GM18502 (cell line): ENCODE data around the gene PDXP.
"Not testable (repeated sequence)": the region's sequence is repeated elsewhere in the genome, so short reads cannot be mapped to it uniquely, and the experiment has no call there.

Source experiments
- ATAC-seq: cut with Tn5 transposase; IDR thresholded peaks from one replicate; pipeline ENCODE4 v1.9.1; 2021; ENCODE audit warnings: mild to moderate bottlenecking; ENCODE audit not compliant: unreplicated experiment, poor library complexity

Gene PDXP, protein sequence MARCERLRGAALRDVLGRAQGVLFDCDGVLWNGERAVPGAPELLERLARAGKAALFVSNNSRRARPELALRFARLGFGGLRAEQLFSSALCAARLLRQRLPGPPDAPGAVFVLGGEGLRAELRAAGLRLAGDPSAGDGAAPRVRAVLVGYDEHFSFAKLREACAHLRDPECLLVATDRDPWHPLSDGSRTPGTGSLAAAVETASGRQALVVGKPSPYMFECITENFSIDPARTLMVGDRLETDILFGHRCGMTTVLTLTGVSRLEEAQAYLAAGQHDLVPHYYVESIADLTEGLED

GRCh38 chr22:37658133-37659065 is at the start of gene PDXP:
TSS of gene PDXP (plus strand) at chr22:37658723. CDS start at chr22:37658783, 60 bp downstream.
- peak; percentile 80 for ATAC-seq

DNA sequence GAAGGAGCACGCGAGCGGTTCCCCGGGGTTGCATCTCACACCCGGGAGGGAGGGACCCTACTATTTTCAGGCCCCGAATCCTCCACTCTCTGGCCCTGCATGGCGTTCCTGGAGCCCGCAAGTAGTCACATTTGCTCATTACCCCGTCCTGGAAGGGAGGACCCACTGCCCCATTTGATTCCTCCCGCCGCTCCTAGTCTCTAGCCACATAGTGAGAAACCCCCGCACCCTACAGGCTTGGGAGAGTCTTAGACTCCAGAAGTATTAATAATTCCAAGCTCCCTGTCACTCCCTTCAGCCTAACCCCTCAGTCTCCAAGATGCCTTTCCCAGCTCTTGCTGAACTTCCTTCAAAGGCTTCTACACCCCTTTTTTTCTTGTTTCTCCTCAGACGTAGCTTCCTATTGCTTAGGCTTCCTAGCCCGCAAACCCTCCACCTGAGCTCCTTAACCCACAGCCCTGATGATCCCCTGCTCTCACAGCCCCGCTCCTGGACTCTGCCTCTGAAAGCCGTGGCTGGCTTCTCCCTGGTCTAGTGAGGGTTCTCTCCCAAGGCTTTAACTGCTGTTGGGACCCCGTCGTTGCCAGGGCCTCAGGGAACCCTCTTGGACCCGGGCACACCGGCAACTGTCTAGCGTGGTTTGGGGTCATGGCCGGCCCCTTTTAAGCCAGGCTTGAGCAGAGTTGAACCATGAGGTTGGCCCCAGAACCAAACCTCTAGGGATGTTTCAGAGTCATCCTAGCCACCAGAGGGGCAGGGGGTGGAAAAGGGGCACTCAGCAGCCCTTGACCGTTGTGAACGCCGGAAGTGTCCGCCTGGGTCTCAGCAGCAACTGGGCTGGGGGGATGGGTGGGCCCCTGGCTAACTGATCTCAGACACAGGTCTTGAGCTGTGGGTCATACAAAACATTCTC is 49.0 kb upstream of the PDXP start:
- no peak for ATAC-seq

GRCh38 chr22:37610153-37610475 is 48.4 kb upstream of the PDXP start:
- ATAC-seq = not testable (repeated sequence)

DNA sequence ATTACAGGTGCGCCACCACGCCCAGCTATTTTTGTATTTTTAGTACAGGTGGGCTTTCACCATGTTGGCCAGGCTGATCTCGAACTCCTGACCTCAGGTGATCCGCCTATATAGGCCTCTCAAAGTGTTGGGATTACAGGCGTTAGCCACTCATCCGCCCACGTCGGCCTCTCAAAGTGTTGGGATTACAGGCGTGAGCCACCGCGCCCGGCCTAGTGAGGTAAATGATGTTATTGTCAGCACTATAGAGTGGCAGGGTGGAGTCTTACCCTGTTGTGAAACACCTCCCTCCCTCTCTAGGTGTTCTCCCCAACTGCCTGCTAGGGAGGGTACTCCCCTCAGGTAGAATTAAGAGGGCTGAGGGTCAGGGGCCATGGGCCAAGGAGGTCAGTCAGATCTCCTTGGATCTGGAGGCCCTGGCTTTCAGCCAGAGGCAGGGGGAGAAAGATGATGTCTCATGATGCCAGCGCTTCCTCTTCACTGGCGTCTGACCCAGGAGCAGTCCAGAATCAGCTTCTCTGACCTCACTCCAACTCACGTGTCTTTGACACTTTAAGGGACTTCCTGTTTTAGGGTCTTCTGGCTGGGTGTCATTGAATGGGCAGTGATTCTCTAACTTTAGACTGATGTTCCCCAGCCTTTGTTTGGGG is 47.9 kb upstream of the PDXP start:
- ATAC-seq = no peak

GRCh38 chr22:37611207-37611606 is 47.3 kb upstream of the PDXP start:
- no peak for ATAC-seq

- ATAC-seq = no peak
Measured at GRCh38 chr22:37616201-37617083, 42.1 kb upstream of the PDXP start.

DNA sequence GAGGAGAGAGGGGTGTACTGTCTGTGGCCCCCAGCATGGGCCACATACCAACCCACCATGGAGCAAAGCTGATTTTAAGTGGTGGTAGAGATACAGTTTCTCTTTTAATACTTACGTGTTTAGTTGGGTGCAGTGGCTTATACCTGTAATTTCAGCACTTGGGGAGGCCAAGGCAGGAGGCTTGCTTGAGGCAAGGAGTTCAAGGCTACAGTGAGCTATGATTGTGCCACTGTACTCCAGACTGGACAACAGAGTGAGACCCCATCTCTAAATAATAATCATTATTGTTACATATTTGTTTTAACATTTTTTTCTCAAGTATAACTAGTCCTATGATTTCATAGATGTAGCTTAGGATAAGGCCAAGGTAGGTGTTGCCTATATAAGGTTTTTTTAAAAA is 41.1 kb upstream of the PDXP start:
- no peak for ATAC-seq

DNA sequence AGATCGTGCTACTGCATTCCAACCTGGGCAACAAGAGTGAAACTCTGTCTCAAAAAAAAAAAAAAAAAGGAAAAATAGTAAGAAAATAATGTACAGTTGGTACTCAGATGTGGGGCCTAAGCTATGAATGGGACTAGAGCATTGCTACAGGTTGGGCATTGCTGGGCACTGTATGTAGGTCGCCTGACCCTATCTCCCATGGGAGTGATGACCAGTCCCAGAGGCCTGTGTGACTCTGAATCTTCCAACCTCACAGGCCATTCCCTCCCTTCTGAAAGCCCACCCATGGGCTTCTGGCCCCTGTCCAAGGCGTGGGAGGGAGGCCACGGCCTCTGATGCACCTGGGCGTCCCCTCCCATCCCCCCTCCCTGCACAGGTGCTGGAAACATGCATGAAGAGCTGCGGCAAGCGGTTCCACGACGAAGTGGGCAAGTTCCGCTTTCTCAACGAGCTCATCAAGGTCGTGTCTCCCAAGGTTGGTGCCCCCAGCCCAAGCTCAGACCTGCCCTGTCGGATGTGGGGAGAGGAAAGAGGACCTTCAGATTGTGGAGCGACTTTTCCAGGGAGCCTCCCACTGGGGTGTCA is 40.4 kb upstream of the PDXP start:
- no peak for ATAC-seq

DNA sequence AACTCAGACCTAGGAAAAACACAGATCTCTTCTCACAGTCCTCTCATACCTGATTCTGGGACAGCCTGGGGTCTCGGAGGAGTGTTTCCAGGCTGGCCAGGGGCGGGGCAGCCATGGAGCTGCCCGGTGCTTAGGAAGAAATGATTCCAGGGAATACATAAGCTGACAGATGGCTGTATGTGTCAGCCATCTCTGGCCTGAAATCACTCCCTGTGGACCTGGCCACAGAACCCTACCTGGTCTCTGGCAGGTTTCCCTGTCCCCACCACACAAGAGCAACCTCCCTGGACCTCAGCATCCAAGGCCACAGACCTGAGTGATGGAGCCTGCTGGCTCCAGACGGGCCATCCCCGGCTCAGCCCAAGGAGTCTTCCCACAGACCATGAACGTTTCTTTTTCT is 39.8 kb upstream of the PDXP start:
- ATAC-seq = no peak

GRCh38 chr22:37619991-37620390 is 38.5 kb upstream of the PDXP start:
- ATAC-seq = no peak

DNA sequence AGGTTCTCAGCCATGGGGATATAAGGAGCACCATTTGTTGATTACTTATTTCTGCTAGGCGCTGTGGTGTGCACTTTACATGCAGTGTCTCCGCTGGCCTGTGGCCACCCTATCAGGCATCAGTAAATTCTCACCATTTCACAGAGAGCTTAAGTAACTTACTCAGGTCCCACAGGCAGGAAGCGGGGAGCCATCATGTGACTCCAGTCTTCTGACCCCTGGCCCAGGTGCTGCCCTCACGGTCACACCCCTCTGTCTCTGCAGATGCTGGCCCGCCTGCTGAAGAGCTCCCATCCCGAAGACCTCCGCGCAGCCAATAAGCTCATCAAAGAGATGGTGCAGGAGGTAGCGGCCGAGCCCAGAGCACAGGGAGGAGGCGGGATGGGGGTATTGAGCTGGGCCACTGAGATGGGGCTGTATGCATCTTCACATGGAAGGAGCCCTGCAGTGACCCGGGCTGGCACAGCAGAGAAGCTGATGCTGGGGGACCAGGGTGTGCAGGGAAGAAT is 37.1 kb upstream of the PDXP start:
- no peak for ATAC-seq

DNA sequence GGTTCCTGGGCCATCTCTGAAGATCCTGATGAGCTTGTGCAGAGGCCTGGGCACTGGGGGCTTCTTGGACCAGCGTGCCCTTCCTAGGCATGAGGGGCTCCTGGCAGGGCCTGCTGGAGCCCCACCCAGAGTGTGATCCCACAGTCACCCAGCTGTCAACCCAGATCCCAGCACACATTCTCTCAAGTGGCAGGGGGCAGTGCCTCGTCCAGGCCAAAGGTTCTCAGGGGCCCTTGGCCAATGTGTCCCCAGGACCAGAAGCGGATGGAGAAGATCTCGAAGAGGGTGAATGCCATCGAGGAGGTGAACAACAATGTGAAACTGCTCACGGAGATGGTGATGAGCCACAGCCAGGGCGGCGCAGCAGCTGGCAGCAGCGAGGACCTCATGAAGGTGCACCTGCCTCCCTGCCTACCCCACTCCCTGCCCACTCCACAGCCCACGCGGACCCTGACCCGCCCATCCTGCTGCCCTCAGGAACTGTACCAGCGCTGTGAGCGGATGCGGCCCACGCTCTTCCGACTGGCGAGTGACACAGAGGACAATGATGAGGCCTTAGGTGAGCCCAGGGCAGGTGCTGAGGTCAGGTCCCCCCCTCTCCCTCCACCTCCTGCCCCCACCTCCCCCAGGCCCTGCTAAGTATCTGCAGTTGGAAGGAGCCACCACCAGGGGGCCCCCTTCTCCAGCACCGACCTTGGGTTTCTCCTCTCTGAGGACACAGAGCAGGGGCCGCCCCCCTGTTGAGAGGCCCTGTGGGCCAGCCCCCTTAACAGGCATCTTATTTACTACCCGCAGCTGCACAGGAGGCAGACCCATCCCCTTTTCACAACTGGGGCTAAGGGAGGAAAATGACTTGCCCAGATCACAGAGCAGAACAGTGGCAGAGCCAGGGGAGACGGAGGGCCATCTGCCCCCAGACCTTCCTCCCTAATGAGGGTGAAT is 35.2 kb upstream of the PDXP start:
- ATAC-seq = no peak

- ATAC-seq = no peak
Measured at GRCh38 chr22:37624017-37624365, 34.5 kb upstream of the PDXP start.

DNA sequence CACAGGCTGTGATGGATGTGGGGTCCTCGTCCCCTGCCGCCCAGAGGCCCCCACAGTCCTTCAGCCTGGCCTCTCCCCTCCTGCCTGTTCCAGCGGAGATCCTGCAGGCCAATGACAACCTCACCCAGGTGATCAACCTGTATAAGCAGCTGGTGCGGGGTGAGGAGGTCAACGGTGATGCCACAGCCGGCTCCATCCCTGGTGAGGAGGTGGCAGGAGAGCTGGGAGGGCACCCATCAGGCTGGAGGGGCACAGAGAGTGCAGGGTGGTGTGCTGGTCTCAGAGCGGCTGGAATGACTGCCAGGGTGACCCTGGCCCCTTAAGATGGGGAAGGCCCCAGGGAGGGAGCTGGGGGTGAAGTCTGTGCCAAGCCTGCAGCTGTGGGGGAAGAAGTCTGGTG is 33.6 kb upstream of the PDXP start:
- no peak for ATAC-seq

DNA sequence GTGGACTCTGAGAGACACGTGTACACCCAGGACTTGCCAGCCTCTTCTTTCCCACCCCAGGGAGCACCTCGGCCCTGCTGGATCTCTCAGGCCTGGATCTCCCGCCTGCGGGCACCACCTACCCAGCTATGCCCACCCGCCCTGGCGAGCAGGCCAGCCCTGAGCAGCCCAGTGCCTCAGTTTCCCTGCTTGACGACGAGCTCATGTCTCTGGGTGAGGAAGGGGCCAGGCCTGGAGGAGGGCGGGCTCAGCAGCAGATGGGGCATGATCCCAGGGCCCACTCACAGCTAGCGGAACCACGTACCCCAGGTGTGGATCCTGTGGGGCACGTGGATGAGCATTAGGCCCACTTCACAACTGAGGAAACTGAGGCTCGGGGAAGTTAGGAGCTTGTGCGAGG is 32.8 kb upstream of the PDXP start:
- no peak for ATAC-seq

DNA sequence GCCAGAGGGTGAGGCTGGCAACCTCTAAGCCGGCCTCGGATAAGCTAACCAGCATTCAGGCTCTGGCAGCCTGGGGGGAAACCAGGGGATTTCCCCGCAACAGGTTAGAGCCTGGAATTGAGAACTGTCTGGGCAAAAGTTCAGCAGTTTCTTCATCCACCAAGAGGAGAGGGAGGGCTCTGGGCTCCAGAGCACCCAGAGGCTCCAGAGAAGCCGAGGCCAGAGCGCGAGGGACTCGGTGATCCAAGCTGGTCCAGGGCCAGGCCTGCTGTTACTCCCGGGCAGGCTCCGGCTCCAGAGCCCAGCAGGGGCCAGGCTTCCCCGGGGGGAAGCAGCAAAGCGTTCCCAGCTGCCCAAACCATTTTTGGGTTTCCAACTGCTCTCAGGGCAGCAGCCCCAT is 32.4 kb upstream of the PDXP start:
- no peak for ATAC-seq

DNA sequence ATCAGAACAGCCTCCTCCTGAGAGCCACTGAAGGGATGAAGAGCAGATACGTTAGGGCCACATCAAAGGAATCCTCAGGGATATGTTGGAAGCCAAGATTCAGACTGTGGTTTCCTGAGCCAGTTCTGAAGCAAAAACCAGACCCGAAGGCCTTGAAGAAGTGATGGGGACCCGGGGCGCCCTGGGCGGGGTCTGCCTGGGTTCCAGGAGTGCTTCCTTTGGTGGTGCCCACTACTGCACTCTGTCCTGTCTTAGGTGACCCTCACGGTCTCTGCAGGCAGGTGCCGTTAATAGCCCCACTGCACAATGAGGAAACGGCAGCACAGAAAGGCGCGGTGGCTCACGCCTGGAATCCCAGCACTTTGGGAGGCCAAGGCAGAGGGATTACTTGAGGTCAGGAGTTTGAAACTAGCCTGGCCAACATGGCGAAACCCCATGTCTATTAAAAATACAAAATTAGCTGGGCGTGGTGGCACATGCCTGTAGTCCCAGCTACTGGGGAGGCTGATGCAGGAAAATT is 31.9 kb upstream of the PDXP start:
- no peak for ATAC-seq
